ENCODE data around the gene ZNF516.

- TF ChIP-seq POU6F1 (CRISPR knock-in tag; IDR thresholded peaks at IDR 0.05; ENCODE audit: borderline replicate concordance, low read depth) (no peak), RARB (CRISPR knock-in tag; IDR thresholded peaks at IDR 0.05) (no peak), ISL1 (CRISPR knock-in tag; IDR thresholded peaks at IDR 0.05) (no peak), CSRNP3 (CRISPR knock-in tag; IDR thresholded peaks at IDR 0.05) (no peak), ZNF565 (CRISPR knock-in tag; conservative IDR thresholded peaks at IDR 0.05; ENCODE audit: low read depth) (no peak), TSHZ2 (CRISPR knock-in tag; IDR thresholded peaks at IDR 0.05) (no peak), ZNF70 (CRISPR knock-in tag; IDR thresholded peaks at IDR 0.05) (no peak), ARNTL (CRISPR knock-in tag; IDR thresholded peaks at IDR 0.05; ENCODE audit: borderline replicate concordance, low read depth) (no peak), PATZ1 (CRISPR knock-in tag; IDR thresholded peaks at IDR 0.05; ENCODE audit: borderline replicate concordance) (no peak), GLIS3 (CRISPR knock-in tag; IDR thresholded peaks at IDR 0.05) (no peak)
Measured at GRCh38 chr18:76378526-76379215, 116.4 kb downstream of the ZNF516 start.
